DOHH2 (cell line): Measurements from ENCODE around the gene MSMP.

Experiments used
- H3F3A ChIP-seq: fragments of 200-600 bp; sonication (generic), shearing (Covaris generic); 2 replicates; pipeline ENCODE4 v1.6.0; 2016; ENCODE audit warnings: antibody characterized with exemption, mild to moderate bottlenecking; ENCODE audit not compliant: control insufficient read depth, insufficient read depth
- H3K27ac ChIP-seq: fragments of 200-600 bp; sonication (generic); 2 replicates; pipeline ENCODE4 v1.5.1; 2014; ENCODE audit warnings: low read depth, mild to moderate bottlenecking, low read length, moderate library complexity
- H3K27me3 ChIP-seq: fragments of 200-600 bp; sonication (generic); 2 replicates; pipeline ENCODE4 v1.6.1; 2014; ENCODE audit warnings: mild to moderate bottlenecking, low read length, mixed read lengths; ENCODE audit not compliant: control insufficient read depth
- H3K36me3 ChIP-seq: fragments of 200-600 bp; sonication (generic); 2 replicates; pipeline ENCODE4 v1.6.1; 2014; ENCODE audit warnings: mild to moderate bottlenecking, low read length, moderate library complexity, mixed read lengths; ENCODE audit not compliant: control insufficient read depth
- H3K4me1 ChIP-seq: fragments of 200-600 bp; sonication (generic); 2 replicates; pipeline ENCODE4 v1.6.1; 2014; ENCODE audit warnings: mild to moderate bottlenecking, low read length, mixed read lengths; ENCODE audit not compliant: control insufficient read depth
- H3K4me2 ChIP-seq: fragments of 200-600 bp; sonication (generic); 2 replicates; pipeline ENCODE4 v1.6.0; 2014; ENCODE audit warnings: mild to moderate bottlenecking, low read length, moderate library complexity
- H3K4me3 ChIP-seq: fragments of 200-600 bp; sonication (generic); 2 replicates; pipeline ENCODE4 v1.5.1; 2014; ENCODE audit warnings: mild to moderate bottlenecking, low read length, mixed read lengths
- H3K79me2 ChIP-seq: fragments of 200-600 bp; sonication (generic); 2 replicates; pipeline ENCODE4 v1.6.1; 2014; ENCODE audit warnings: mild to moderate bottlenecking, low read length, mixed read lengths; ENCODE audit not compliant: control insufficient read depth
- H3K9me2 ChIP-seq: fragments of 200-600 bp; sonication (generic); replicated peaks from 2 replicates; pipeline ENCODE4 v1.6.1; 2014; ENCODE audit warnings: mild to moderate bottlenecking, low read length, mixed read lengths; ENCODE audit not compliant: control insufficient read depth
- H3K9me3 ChIP-seq: fragments of 200-600 bp; sonication (generic); 2 replicates; pipeline ENCODE4 v1.6.1; 2014; ENCODE audit warnings: antibody characterized with exemption, low read length, mixed read lengths; ENCODE audit not compliant: control insufficient read depth, insufficient read depth
- H4K20me1 ChIP-seq: fragments of 200-600 bp; sonication (generic); 2 replicates; pipeline ENCODE4 v1.6.0; 2014; ENCODE audit warnings: low read depth, mild to moderate bottlenecking, antibody characterized with exemption, low read length, moderate library complexity; ENCODE audit not compliant: control insufficient read depth, insufficient read depth
- CTCF ChIP-seq: fragments of 200-600 bp; sonication (generic); IDR thresholded peaks from one replicate; pipeline ENCODE4 v1.5.1; 2014; ENCODE audit warnings: antibody characterized with exemption, mild to moderate bottlenecking, low read depth, low read length; ENCODE audit not compliant: poor library complexity, severe bottlenecking
- EZH2phosphoT487 ChIP-seq: fragments of 200-600 bp; sonication (generic); IDR thresholded peaks from 2 replicates; pipeline ENCODE4 v1.6.1; 2017; ENCODE audit warnings: borderline replicate concordance, mild to moderate bottlenecking, antibody characterized with exemption, low read length, moderate library complexity, mixed read lengths

The MSMP gene

DNA sequence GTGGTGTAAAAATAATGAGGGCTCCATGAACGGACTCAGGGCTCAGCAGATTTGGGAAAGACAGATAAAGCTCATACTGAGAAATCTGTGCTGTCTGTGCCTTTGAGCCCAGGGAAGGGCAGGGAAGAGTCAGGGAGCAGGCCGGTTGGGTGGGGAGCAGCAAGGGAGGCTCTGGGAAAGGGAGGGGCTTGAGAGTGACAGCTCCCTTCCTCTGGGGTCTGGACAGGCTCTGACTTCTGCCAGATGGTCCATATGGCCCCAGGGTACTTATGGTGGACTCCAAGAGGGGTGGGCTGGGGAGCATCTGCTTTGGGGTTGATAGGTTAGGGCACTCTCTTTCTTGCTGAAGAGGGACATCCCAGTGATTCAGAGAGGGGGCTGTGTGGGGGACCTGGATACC is 39.4 kb upstream of the MSMP start:
- no peak overlapping the region for H3K27ac ChIP-seq
- TF ChIP-seq EZH2phosphoT487 (no peak), CTCF (no peak)

DNA sequence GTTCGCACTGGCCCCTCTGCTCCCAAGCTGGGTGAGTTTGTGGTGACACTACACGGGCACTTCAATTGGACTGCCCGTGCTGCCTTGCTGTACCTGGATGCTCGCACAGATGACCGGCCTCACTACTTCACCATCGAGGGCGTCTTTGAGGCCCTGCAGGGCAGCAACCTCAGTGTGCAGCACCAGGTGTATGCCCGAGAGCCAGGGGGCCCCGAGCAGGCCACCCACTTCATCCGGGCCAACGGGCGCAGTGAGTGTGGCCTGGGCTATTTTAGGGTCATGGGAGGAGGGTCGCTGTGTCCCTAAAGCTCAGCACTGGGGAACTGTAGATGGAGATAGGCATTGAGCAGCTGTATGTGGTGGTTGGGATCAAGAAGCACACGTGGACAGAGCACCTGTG is 38.8 kb upstream of the MSMP start:
- no peaks in the 10 kb centered on the region for H3K4me1 ChIP-seq
- H3K27me3 ChIP-seq = no peaks in the 10 kb centered on the region
- no peak overlapping the region for H3K4me2 ChIP-seq
- H3K79me2 ChIP-seq = no peaks in the 10 kb centered on the region
- H3K36me3 ChIP-seq = no peaks in the 10 kb centered on the region
- no peaks in the 10 kb centered on the region for H3K9me2 ChIP-seq
- no peaks in the 10 kb centered on the region for H4K20me1 ChIP-seq
- no peaks in the 10 kb centered on the region for H3K9me3 ChIP-seq
- TF ChIP-seq EZH2phosphoT487 (no peak), CTCF (no peak)
- H3K27ac ChIP-seq = no peak overlapping the region
- no peaks in the 10 kb centered on the region for H3F3A ChIP-seq
- H3K4me3 ChIP-seq = no peak overlapping the region

More for the DNA sequence above, 39.4 kb upstream of the MSMP start:
- H3K9me3 ChIP-seq = no peaks in the 10 kb centered on the region
- no peaks in the 10 kb centered on the region for H3K9me2 ChIP-seq
- no peaks in the 10 kb centered on the region for H3K4me1 ChIP-seq
- H4K20me1 ChIP-seq = no peaks in the 10 kb centered on the region
- H3F3A ChIP-seq = no peaks in the 10 kb centered on the region
- no peak overlapping the region for H3K4me3 ChIP-seq
- no peaks in the 10 kb centered on the region for H3K36me3 ChIP-seq
- H3K79me2 ChIP-seq = no peaks in the 10 kb centered on the region
- H3K27me3 ChIP-seq = no peaks in the 10 kb centered on the region
- no peak overlapping the region for H3K4me2 ChIP-seq

DNA sequence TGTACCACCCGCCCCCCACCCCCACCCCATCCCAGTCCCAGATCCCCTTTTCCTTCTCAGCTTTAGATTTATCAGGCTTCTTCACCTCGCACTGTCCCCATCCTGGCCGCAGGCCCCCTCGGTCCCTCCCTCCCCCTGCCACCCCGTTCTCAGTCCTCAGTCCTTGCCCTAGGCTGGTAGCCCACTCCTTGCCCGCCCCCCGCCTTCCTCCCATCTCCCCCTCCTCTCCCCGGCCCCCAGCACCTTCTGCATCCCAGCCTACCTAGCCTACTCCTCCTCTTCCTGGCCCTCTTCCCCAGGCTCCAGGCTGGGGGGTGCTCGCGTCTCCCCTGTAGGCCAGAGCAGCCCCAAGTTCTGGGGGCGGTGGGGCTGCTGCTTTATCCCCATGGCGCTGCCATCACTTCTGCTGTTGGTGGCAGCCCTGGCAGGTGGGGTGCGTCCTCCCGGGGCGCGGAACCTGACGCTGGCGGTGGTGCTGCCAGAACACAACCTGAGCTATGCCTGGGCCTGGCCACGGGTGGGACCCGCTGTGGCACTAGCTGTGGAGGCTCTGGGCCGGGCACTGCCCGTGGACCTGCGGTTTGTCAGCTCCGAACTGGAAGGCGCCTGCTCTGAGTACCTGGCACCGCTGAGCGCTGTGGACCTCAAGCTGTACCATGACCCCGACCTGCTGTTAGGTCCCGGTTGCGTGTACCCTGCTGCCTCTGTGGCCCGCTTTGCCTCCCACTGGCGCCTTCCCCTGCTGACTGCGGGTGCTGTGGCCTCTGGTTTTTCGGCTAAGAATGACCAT is 38.1 kb upstream of the MSMP start:
- H3K27ac ChIP-seq = no peak overlapping the region
- TF ChIP-seq CTCF (no peak), EZH2phosphoT487 (no peak)
- no peaks in the 10 kb centered on the region for H3K27me3 ChIP-seq
- H3K36me3 ChIP-seq = no peaks in the 10 kb centered on the region
- no peak overlapping the region for H3K4me2 ChIP-seq
- no peak overlapping the region for H3K4me3 ChIP-seq
- no peaks in the 10 kb centered on the region for H4K20me1 ChIP-seq
- no peaks in the 10 kb centered on the region for H3F3A ChIP-seq
- H3K79me2 ChIP-seq = no peaks in the 10 kb centered on the region
- H3K9me2 ChIP-seq = no peaks in the 10 kb centered on the region
- no peaks in the 10 kb centered on the region for H3K4me1 ChIP-seq
- no peaks in the 10 kb centered on the region for H3K9me3 ChIP-seq
